PC-9 (cell line): ENCODE data around the gene PBX1. TPM values are rescaled to one million over a fixed set of nuclear protein-coding genes. Genes with fewer than 3 reads are reported as not detected.

ENCODE experiments used
- BruUV-seq: library from RNA; stranded (reverse); fragments of 400-500 nt; replicated peaks from 2 replicates; lab custom pipeline; 2021; lab: Mats Ljungman, UMichigan
- CTCF ChIA-PET: fragments of 300-600 bp; sonication (Branson Sonifier 250); formaldehyde crosslinking; loops from one replicate; lab custom pipeline; 2022; ENCODE audit warnings: antibody characterized with exemption; lab: Charles Lee
- POLR2A ChIA-PET: fragments of 300-600 bp; sonication (Branson Sonifier 250); formaldehyde crosslinking; loops from one replicate; lab custom pipeline; 2022; ENCODE audit warnings: antibody characterized with exemption; ENCODE audit not compliant: unreplicated experiment; lab: Charles Lee
- DNase-seq, 2 experiments: peaks; one replicate each; pipeline versions ENCODE4 v3.0.0 to v3.0.0-alpha.2; 2015 to 2022; ENCODE audit warnings: mixed read lengths in 1 of 2
- H2AFZ ChIP-seq: fragments of 200-600 bp; sonication (generic); 2 replicates; pipeline ENCODE4 v1.8.1; 2017; ENCODE audit warnings: antibody characterized with exemption
- H3F3A ChIP-seq: fragments of 200-600 bp; sonication (generic); 2 replicates; pipeline ENCODE4 v1.8.1; 2017; ENCODE audit warnings: antibody characterized with exemption, mild to moderate bottlenecking, low read depth; ENCODE audit not compliant: insufficient read depth
- H3K27ac ChIP-seq: fragments of 200-600 bp; sonication (generic); 2 replicates; pipeline ENCODE4 v1.6.1; 2016; ENCODE audit warnings: mixed run types
- H3K27me3 ChIP-seq: fragments of 200-600 bp; sonication (generic); 2 replicates; pipeline ENCODE4 v1.6.1; 2016; ENCODE audit warnings: low read depth, mixed run types; ENCODE audit not compliant: insufficient read depth
- H3K36me3 ChIP-seq: fragments of 200-600 bp; sonication (generic); 2 replicates; pipeline ENCODE4 v1.6.1; 2016; ENCODE audit warnings: low read depth, mixed run types
- H3K4me1 ChIP-seq: fragments of 200-600 bp; sonication (generic); replicated peaks from 2 replicates; pipeline ENCODE4 v1.6.1; 2016; ENCODE audit warnings: mixed run types; ENCODE audit not compliant: insufficient read depth
- H3K4me2 ChIP-seq: fragments of 200-600 bp; sonication (generic); 2 replicates; pipeline ENCODE4 v1.6.1; 2017; ENCODE audit warnings: mixed run types
- H3K4me3 ChIP-seq: fragments of 200-600 bp; sonication (generic); 2 replicates; pipeline ENCODE4 v1.6.1; 2016; ENCODE audit warnings: mixed run types
- H3K79me2 ChIP-seq: fragments of 200-600 bp; sonication (generic); 2 replicates; pipeline ENCODE4 v1.6.1; 2017; ENCODE audit warnings: low read depth, mixed run types
- H3K9me2 ChIP-seq: fragments of 200-600 bp; sonication (generic); 2 replicates; pipeline ENCODE4 v1.8.1; 2017; ENCODE audit warnings: mild to moderate bottlenecking; ENCODE audit not compliant: insufficient read depth
- H3K9me3 ChIP-seq: fragments of 200-600 bp; sonication (generic); 2 replicates; pipeline ENCODE4 v1.8.1; 2016; ENCODE audit warnings: low read depth; ENCODE audit not compliant: insufficient read depth
- H4K20me1 ChIP-seq: fragments of 200-600 bp; sonication (generic); 2 replicates; pipeline ENCODE4 v1.8.1; 2017; ENCODE audit not compliant: insufficient read depth
- EZH2 ChIP-seq: fragments of 200-600 bp; sonication (generic); IDR thresholded peaks from 2 replicates; pipeline ENCODE4 v1.8.0; 2017; ENCODE audit warnings: antibody characterized with exemption, low read depth
- intact Hi-C: fragments of 100-400 bp; cut with micrococcal nuclease; formaldehyde crosslinking; loops from one replicate; pipeline ENCODE4 v1.10.0; 2022; ENCODE audit not compliant: unreplicated experiment
- total RNA-seq: library from RNA; stranded (reverse); gene quantifications from 2 replicates; pipeline ENCODE4 v1.2.3, GENCODE V29; 2021
- TF ChIP-seq, protein P1 (sequence below): fragments of 200-600 bp; sonication (generic); conservative IDR thresholded peaks from 2 replicates; pipeline ENCODE4 v1.6.1; 2017; ENCODE audit warnings: mixed run types, antibody characterized with exemption, mild to moderate bottlenecking, moderate library complexity

Gene PBX1
- total RNA-seq, 1 experiment from 2014 or later = 57.7 TPM

DNA sequence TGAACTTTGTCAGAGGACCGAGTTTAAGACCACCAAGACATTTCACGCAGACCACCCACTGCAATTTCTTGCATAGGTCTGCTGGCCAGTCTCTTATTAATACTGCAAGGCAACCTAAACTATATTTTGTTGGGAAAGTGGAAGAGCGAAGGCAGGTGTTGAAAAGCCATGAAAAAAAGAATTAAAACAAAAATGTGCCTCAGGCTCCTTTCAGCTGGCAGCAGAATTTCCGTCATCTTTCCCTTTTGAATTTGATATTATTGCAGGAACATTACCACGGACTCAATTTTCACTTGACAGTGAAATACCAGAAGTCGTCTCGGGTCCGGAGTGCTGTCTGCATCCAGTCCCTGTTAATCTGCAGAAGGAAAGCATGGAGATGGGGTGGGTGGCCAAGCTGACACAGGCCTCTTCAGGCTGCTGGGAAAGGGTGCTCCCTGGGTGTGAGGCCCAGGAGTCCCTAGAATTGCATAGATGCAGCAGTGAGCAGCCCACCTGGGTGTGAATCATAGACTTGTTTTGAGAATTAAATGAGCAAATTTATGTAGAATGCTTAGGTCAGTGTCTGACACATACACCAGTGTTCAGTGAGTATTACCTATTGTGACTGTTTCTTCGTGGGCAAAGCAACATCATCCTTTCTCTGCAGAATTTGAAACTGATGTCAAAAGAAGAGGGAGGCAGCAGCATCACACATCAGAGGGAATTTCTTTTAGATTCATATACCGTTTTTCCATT, 150.7 kb downstream of the PBX1 start:
- Histone ChIP-seq H3K4me3 (no peak overlapping the region), H3K9me2 (no peaks in the 10 kb centered on the region), H3K36me3 (no peaks in the 10 kb centered on the region), H3K4me2 (no peak overlapping the region), H3K27me3 (no peaks in the 10 kb centered on the region), H3K4me1 (peaks cover 33% of the 10 kb centered on the region), H3K79me2 (peaks cover 26% of the 10 kb centered on the region), H4K20me1 (no peaks in the 10 kb centered on the region), H3F3A (peaks cover 6% of the 10 kb centered on the region; the same call in 1 of the 2 replicates), H2AFZ (no peak overlapping the region), H3K27ac (no peak overlapping the region), H3K9me3 (no peaks in the 10 kb centered on the region)
- no peak for DNase-seq
- TF ChIP-seq, protein P1, sequence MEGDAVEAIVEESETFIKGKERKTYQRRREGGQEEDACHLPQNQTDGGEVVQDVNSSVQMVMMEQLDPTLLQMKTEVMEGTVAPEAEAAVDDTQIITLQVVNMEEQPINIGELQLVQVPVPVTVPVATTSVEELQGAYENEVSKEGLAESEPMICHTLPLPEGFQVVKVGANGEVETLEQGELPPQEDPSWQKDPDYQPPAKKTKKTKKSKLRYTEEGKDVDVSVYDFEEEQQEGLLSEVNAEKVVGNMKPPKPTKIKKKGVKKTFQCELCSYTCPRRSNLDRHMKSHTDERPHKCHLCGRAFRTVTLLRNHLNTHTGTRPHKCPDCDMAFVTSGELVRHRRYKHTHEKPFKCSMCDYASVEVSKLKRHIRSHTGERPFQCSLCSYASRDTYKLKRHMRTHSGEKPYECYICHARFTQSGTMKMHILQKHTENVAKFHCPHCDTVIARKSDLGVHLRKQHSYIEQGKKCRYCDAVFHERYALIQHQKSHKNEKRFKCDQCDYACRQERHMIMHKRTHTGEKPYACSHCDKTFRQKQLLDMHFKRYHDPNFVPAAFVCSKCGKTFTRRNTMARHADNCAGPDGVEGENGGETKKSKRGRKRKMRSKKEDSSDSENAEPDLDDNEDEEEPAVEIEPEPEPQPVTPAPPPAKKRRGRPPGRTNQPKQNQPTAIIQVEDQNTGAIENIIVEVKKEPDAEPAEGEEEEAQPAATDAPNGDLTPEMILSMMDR = no peak
- no peak for TF ChIP-seq EZH2
- no TSS peak for BruUV-seq
- ChIA-PET POLR2A (no interaction called here), CTCF (no interaction called here)
- intact Hi-C loops = loop anchor here (5.0 kb wide), 1 partner anchor 47 kb away; no protein-coding TSS in a partner anchor

DNA sequence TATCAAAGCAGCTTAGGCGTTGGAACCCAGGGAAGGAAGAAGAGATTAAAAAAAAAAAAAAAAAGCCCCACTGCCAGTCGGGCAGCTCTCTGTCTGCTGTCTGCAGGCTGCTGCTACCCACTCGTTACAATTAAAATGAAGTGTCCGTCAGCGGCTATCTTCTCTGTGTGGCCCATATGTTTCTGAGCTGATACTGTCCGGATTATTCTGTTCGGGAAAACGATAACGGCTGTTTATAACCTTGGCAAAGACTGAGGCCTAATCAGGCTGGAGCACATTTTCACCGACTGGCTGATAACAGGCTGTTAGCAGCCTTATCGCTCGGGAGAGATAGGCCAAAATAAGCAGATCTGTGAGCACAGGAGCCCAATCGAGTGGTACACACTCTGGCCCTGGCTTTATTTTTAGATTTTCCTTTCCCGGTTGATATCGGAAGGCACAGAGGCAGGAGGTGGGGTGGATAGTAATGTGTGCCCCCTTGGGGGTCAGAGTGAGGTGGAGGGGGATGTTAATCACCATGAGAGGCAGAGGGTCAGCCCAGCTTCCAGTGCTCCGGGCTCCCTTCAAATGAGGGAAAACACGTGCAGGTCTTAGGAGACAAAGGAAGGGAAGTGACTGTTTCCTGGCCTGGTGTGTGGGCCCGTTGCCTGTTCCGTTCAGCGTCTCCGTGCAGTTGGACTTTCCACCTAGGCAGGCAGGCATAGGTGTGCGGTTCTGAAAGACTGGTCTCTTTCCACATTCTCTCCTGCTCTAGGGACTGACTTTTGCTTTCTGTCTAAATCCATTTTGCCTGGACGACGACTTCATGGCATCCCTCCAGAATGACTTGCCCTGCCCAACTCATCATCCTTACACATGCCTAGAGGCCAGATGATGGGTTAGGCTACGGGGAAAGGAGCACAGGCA, 153.4 kb downstream of the PBX1 start:
- no peaks in the 10 kb centered on the region for H3K9me2 ChIP-seq
- peaks cover 12% of the 10 kb centered on the region for H3K79me2 ChIP-seq
- BruUV-seq = no TSS peak
- no peak overlapping the region for H2AFZ ChIP-seq
- H3K36me3 ChIP-seq = no peaks in the 10 kb centered on the region
- intact Hi-C loops = no loop called here
- H3K4me2 ChIP-seq = no peak overlapping the region
- TF ChIP-seq, protein P1 = no peak
- TF ChIP-seq EZH2 = no peak
- CTCF ChIA-PET = no interaction called here
- H3K4me1 ChIP-seq = peaks cover 18% of the 10 kb centered on the region
- H3F3A ChIP-seq = peaks cover 5% of the 10 kb centered on the region; the same call in 1 of the 2 replicates
- POLR2A ChIA-PET = no interaction called here
- no peak overlapping the region for H3K27ac ChIP-seq
- DNase-seq = no peak
- no peaks in the 10 kb centered on the region for H4K20me1 ChIP-seq
- H3K4me3 ChIP-seq = no peak overlapping the region
- no peaks in the 10 kb centered on the region for H3K9me3 ChIP-seq
- no peaks in the 10 kb centered on the region for H3K27me3 ChIP-seq

DNA sequence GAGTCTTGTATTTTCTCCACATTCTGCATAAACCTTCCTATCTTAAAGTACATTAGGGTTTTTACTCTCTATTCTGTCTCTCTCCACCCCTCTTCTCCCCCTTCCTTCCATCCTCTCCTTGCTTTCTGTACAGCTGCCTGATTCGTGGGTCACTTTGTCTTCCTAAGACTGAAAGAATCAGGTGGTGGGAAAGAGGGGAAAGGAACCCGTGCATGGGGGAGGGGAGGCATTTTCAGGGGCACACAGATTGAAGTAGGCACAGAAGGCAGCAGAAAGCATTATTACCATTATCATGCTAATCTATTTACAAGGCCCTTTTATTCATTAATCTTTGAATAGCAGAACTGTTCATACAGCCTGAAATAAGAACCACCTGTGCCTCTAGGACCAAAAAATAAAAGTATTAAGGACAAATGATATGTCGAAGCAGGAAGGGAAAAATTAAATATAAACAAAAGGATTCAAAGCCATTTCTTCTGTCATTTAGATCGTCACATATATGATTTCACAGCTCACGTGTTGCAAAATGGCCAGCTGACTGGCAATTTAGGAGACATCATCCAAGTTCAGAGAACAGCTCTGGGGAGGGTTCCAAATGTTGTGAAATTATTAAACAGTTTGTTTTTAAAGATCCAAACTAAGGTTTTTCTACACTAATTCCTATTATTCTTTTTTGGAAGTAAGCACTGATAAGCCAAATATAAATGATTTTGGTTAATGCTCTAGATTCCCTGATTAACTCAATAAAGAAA, 154.6 kb downstream of the PBX1 start:
- Histone ChIP-seq H3K9me2 (no peaks in the 10 kb centered on the region), H3K27ac (no peak overlapping the region), H2AFZ (no peak overlapping the region), H3K79me2 (peaks cover 8% of the 10 kb centered on the region), H4K20me1 (no peaks in the 10 kb centered on the region), H3K4me3 (no peak overlapping the region), H3F3A (no peaks in the 10 kb centered on the region), H3K4me2 (no peak overlapping the region), H3K9me3 (no peaks in the 10 kb centered on the region), H3K4me1 (peaks cover 10% of the 10 kb centered on the region), H3K27me3 (no peaks in the 10 kb centered on the region), H3K36me3 (no peaks in the 10 kb centered on the region)
- BruUV-seq = no TSS peak
- intact Hi-C loops = no loop called here
- ChIA-PET POLR2A (no interaction called here), CTCF (no interaction called here)
- TF ChIP-seq, protein P1 = no peak
- TF ChIP-seq EZH2 = no peak
- DNase-seq = no peak
